NT2/D1 (cell line): ENCODE data around the gene TMIGD2.

Experiments used
- SUZ12 ChIP-seq: IDR thresholded peaks from 2 replicates; pipeline ENCODE4 v1.6.1; 2011; ENCODE audit not compliant: insufficient read length, insufficient read depth; ENCODE audit errors: extremely low read depth
- ZNF274 ChIP-seq: IDR thresholded peaks from 2 replicates; pipeline ENCODE4 v1.6.1; 2011; ENCODE audit warnings: mild to moderate bottlenecking, low read depth, low read length

DNA sequence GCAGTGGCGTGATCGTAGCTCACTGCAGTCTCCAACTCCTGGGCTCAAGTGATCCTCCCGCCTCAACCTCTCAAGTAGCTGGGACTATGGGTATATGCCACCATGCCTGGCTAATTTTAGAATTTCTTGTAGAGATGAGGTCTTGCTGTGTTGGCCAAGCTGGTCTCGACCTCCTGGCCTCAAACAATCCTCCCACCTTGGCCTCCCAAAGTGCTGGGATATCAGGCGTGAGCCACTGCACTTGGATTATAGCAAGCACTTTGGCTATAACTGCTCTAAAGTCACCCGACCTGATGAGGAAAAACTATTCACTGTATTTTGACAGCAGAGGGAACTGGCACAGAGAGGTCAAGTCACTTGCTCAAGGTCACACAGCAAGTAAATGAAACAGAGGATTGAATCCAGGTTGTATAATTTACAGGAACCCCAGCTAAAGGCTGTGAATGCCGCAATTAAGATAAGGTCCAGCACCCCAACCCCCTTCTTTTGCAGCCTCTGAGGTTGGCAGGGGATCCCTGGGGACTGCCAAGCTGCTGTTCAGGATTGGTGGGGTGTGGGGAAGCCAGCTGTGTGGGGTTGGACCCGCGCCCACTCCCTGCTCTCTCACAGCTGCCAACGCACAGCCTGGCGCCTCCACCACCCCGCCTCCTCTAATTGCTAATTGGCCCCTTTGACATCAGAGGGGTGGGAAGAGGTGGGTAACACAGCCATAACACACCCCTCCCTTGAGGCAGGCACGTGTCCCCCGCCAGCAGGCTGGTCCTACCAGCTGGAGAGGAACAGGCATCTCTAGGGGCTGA, 6.0 kb downstream of the TMIGD2 start:
- no peak for TF ChIP-seq SUZ12
- no peak for TF ChIP-seq ZNF274
